HG02571 (cell line): ENCODE results near the gene CHRDL2.
"Not testable (repeated sequence)": the region's sequence is repeated elsewhere in the genome, so short reads cannot be mapped to it uniquely, and the experiment has no call there.

Experiments
- ATAC-seq: cut with Tn5 transposase; IDR thresholded peaks from one replicate; pipeline ENCODE4 v1.9.1; 2021; ENCODE audit warnings: mild to moderate bottlenecking, moderate library complexity; ENCODE audit not compliant: unreplicated experiment

CHRDL2 gene

DNA sequence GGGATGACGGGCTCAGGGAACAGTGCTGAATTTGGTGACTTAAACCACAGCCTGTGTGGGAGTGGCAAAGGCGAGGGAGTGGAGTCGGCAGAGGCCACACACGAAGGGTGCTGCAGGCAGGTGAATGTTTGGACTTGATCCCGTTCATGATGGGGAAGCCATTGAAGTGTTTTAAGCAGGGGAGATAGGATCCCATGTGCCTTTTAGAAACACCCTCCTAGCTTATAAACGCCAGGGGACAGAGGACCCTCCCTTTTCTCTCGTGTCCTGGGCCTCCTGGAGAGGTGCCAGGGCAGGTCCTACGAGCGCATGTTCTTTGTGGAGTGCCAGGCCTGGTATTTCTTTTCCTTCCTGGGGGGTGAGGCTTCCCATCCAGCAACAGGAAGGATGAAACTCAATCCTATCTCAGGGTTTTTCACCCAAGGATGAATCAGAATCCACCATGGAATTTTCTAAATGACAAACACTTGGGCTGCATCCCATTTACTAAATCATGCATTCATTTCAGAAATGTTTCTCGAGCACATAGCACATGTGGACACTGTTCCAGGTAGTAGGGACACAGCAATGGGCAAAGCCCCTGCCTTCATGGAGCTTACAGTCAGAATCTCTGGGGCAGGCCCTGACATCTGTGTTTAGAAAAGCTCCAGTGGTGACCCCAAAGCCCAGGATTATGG is 59.6 kb downstream of the CHRDL2 start:
- ATAC-seq = no peak

- no peak for ATAC-seq
Measured at GRCh38 chr11:74670171-74670570, 61.1 kb downstream of the CHRDL2 start.

DNA sequence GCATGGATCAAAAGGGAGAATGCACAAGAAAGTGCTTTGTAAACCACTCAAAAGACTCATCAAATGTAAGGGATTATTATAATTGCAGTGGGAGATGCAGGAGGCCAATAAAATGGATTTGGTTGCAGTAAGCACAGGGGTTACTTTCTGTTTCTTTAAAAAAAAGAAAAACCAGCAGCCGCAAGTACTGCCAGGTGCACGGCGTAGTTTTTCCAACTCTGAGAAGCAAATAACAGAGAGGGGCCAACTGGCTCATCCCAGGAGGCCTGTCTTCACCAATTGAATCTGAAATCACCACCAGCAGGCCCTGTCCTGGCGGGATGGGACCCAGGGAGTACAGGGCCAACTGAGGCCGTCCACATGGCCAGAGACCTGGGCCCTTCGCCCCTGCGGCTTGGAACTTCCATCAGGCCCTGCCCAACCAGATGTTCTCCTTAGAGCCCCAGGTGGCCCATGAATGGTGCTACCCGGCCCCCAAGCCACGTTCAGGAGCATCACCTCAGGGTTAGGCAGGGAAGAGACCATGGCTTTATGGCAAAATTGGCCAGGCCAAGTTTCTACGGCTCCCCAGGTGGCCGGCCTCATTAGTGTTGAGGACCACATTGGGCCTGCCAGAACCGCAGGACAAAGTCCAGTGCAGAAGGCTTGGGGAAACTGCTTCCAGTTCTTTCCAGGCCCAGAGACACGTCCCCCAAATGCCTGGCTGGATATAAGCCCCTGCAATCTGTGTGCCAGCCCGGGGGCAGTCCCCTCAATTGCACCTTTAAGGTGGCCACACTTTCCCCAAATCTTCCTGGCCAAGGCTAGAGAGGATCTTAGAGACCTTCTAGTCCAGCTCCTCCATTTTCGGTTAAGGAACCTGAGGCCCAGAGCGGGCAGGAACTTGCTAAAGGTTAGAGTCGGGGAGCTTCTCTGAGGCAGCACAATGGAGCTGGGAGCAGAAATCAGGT is 61.7 kb downstream of the CHRDL2 start:
- ATAC-seq = no peak

- no peak for ATAC-seq
Measured at GRCh38 chr11:74663315-74663714, 67.9 kb downstream of the CHRDL2 start.

DNA sequence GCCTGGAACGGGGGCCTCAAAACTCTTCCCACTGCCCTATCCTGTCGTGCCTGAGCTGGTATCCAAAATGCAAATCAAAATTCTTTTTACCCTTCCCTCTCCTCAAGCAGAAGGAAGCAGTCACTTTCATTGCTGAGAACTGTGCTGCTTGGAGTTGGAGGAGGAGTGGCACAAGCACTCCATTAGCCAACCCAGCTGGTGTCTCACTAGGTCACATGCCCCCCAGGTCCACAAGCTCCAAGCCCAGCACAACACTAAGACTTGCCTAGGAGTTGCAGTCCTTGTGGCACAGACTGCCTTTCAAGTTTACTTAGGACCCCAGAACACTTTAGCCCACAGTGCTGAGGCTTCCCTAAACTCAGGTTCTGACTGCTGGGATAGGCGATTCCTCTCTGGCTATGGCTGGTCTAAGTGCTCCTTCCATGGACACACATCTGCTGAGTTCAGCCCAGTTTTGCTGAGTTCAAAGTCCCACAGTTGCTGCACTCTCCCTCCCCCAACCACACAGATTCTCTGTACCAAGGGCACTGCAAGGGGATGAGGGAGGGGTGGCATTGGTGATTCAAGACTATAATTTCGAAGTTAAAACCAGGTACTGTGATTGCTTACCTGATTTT is 68.6 kb downstream of the CHRDL2 start:
- no peak for ATAC-seq

DNA sequence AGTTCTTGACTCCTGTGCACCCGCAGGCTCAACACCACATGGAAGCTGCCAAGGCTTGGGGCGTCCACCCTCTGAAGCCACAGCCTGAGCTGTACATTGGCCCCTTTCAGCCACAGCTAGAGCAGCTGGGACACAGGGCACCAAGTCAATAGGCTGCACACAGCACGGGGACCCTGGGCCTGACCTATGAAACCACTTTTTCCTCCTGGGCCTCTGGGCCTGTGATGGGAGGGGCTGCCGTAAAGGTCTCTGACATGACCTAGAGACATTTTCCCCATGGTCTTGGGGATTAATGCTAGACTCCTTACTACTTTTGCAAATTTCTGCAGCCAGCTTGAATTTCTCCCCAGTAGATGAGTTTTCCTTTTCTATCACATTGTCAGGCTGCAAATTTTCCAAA is 72.1 kb downstream of the CHRDL2 start:
- ATAC-seq = not testable (repeated sequence)

DNA sequence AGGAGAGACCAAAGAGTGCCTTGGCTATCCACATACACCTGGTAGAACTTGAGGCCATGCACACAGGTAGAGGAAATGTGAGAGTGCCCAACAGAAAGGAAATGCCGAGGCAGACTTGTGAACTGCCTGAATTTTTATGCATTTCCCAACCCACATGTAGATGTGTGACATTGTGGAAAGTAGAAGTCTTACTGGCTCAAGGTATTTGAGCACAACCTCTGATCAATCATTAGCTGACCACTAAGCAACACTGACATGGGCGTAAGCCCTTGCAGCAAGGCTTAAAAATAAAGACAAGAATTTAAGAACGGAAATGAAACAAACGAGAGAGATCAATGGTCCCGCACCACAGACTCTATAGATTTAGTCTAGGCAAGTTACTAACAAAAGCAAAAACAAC is 76.2 kb downstream of the CHRDL2 start:
- no peak for ATAC-seq

- no peak for ATAC-seq
Measured at GRCh38 chr11:74650498-74650897, 80.7 kb downstream of the CHRDL2 start.

GRCh38 chr11:74648894-74649293 is 82.3 kb downstream of the CHRDL2 start:
- no peak for ATAC-seq

DNA sequence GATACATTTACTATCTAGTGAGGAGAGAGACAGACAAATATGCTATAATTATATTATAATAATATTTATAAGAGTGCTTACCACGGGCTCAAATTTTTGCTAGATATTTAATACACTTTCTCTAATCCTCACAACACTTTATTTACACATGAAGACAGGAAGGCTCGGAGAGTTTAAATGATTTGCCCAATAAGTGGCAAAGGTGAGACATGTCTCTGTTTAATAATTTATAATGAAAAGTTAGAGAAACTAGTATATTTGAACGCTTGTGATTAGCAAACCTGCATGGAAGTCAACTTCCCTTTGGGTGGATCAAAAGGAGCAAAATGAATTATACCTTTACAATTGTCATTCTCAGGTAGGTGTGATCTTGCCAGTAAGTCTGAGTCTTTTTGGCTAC is 83.4 kb downstream of the CHRDL2 start:
- ATAC-seq = no peak

GRCh38 chr11:74647404-74647803 is 83.8 kb downstream of the CHRDL2 start:
- no peak for ATAC-seq

- ATAC-seq = no peak
Measured at GRCh38 chr11:74646954-74647353, 84.3 kb downstream of the CHRDL2 start.
